Erythroblast (primary cell): ENCODE results near the gene THRA.

ENCODE experiments used
- GATA1 ChIP-seq: IDR thresholded peaks from 2 replicates; pipeline ENCODE4 v1.6.1; 2011; ENCODE audit warnings: low read depth, mild to moderate bottlenecking, control low read depth, low read length, moderate library complexity
- POLR2A ChIP-seq: IDR thresholded peaks from 2 replicates; pipeline ENCODE4 v1.6.1; 2011; ENCODE audit warnings: mild to moderate bottlenecking, low read length

DNA sequence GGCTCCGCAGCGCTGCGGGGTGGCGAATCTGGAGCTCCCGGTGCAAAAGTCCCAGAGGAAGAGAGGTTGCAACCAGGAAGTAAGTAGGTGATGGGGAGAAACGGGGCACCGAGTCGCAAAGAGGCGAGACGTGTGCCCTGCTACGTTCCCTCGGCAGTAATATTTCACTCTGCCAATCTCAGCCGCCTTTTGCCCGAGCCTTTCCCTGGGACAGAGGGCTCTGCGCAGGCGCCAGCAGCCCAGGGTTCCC lies 37.6 kb downstream of the THRA start, which contains the start of gene NR1D1:
- TF ChIP-seq POLR2A (no peak), GATA1 (no peak)
